GM12873 (cell line): ENCODE results near the gene DMD.
A peak's percentile ranks its signal among the peaks of the same experiment; 100 is the strongest.

Experiments used
- CTCF ChIP-seq: IDR thresholded peaks from 2 replicates; pipeline ENCODE4 v1.5.1; 2012; ENCODE audit warnings: low read depth, mild to moderate bottlenecking, moderate library complexity, low read length, control low read depth; ENCODE audit not compliant: insufficient read depth; ENCODE audit errors: missing control alignments

DMD gene

GRCh38 chrX:31219174-31219573 lies 1992.2 kb downstream of the DMD start:
- TF ChIP-seq CTCF = no peak

- TF ChIP-seq CTCF = no peak
Observed at GRCh38 chrX:31217084-31217483, 1994.3 kb downstream of the DMD start.

GRCh38 chrX:31215277-31215815 lies 1996.0 kb downstream of the DMD start:
- TF ChIP-seq CTCF = no peak

GRCh38 chrX:31213941-31214340 lies 1997.4 kb downstream of the DMD start:
- TF ChIP-seq CTCF = peak; percentile 65

GRCh38 chrX:31212856-31213748 lies 1998.2 kb downstream of the DMD start:
- TF ChIP-seq CTCF = no peak

GRCh38 chrX:31209005-31209628 lies 2002.2 kb downstream of the DMD start:
- TF ChIP-seq CTCF = no peak

- no peak for TF ChIP-seq CTCF
Observed at GRCh38 chrX:31201503-31201902, 2009.8 kb downstream of the DMD start.
